HEK293T (cell line): Measurements from ENCODE around the gene LYRM9.

Source experiments
- BHLHE40 ChIP-seq: fragments of 450-650 bp; IDR thresholded peaks from 2 replicates; pipeline ENCODE4 v1.6.1; 2016; ENCODE audit warnings: mild to moderate bottlenecking, moderate library complexity, borderline replicate concordance
- CTBP1 ChIP-seq: fragments of 450-650 bp; IDR thresholded peaks from 2 replicates; pipeline ENCODE4 v1.6.1; 2016; ENCODE audit warnings: borderline replicate concordance
- ELF4 ChIP-seq: fragments of 450-650 bp; IDR thresholded peaks from 2 replicates; pipeline ENCODE4 v1.6.1; 2017; ENCODE audit warnings: antibody characterized with exemption
- FOXM1 ChIP-seq: fragments of 450-650 bp; IDR thresholded peaks from 2 replicates; pipeline ENCODE4 v1.6.1; 2017; ENCODE audit warnings: mild to moderate bottlenecking, borderline replicate concordance
- HDGF ChIP-seq: fragments of 450-650 bp; IDR thresholded peaks from 2 replicates; pipeline ENCODE4 v1.6.1; 2017; ENCODE audit warnings: antibody characterized with exemption, borderline replicate concordance
- L3MBTL2 ChIP-seq: fragments of 450-650 bp; conservative IDR thresholded peaks from 2 replicates; pipeline ENCODE4 v1.6.1; 2016; ENCODE audit warnings: mild to moderate bottlenecking
- LEF1 ChIP-seq: fragments of 450-650 bp; IDR thresholded peaks from 2 replicates; pipeline ENCODE4 v1.6.1; 2017; ENCODE audit warnings: mild to moderate bottlenecking, borderline replicate concordance
- SP1 ChIP-seq: fragments of 450-650 bp; IDR thresholded peaks from 2 replicates; pipeline ENCODE4 v1.6.1; 2017
- ZNF384 ChIP-seq: fragments of 450-650 bp; IDR thresholded peaks from 2 replicates; pipeline ENCODE4 v1.6.1; 2016

- TF ChIP-seq HDGF (no peak), FOXM1 (no peak), BHLHE40 (no peak), ZNF384 (no peak), SP1 (no peak), CTBP1 (no peak), LEF1 (no peak), ELF4 (no peak), L3MBTL2 (no peak)
Observed at GRCh38 chr17:27921077-27921476, 27.9 kb upstream of the LYRM9 start.
